ENCODE results near the gene DNAJC9. TPM values are rescaled to one million over a fixed set of nuclear protein-coding genes. Genes with fewer than 3 reads are reported as not detected.

The DNAJC9 gene, protein sequence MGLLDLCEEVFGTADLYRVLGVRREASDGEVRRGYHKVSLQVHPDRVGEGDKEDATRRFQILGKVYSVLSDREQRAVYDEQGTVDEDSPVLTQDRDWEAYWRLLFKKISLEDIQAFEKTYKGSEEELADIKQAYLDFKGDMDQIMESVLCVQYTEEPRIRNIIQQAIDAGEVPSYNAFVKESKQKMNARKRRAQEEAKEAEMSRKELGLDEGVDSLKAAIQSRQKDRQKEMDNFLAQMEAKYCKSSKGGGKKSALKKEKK
- total RNA-seq (2022; extraction: Qiagen RNA extraction): 49.0 to 53.3 TPM (median 50.4 TPM) in 5 replicates

DNA sequence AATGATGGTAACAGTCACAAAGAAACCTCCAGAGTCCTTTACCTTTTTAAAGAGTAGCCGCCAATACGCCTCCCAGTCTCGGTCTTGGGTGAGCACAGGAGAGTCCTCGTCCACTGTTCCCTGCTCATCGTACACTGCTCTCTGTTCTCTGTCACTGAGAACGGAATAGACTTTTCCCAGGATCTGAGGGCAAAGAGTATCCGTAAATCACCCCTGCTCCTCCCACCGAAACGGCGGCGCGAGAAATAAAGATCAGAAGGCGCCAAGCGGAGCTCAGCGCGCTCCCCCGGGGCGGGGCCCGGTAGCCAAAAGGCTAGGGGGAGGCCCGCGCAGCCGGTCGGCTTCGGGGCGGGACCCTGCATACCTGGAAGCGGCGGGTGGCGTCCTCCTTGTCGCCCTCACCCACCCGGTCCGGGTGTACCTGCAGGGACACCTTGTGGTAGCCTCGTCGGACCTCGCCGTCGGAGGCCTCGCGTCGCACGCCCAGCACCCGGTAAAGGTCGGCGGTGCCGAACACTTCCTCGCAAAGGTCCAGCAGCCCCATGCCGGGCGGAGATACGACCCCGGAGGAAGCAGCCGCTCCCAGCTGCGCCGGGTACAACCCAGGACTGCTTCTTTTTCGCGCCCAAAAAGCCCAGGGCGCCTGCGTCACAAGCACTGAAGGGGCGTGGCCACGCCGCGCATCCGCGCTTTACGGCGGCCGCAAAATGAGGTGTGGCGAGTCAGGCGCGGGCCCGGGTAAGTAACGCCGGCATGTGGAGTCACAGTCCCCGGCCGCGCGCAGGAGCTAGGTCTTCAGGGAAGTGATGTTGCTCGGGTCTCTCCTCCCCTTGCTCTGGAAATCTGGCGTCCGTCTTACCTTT lies at the start of gene DNAJC9:
TSS of gene DNAJC9 (minus strand) at position 610 of the 863 bp plus-strand sequence. CDS start at position 544, 66 bp downstream.

DNA sequence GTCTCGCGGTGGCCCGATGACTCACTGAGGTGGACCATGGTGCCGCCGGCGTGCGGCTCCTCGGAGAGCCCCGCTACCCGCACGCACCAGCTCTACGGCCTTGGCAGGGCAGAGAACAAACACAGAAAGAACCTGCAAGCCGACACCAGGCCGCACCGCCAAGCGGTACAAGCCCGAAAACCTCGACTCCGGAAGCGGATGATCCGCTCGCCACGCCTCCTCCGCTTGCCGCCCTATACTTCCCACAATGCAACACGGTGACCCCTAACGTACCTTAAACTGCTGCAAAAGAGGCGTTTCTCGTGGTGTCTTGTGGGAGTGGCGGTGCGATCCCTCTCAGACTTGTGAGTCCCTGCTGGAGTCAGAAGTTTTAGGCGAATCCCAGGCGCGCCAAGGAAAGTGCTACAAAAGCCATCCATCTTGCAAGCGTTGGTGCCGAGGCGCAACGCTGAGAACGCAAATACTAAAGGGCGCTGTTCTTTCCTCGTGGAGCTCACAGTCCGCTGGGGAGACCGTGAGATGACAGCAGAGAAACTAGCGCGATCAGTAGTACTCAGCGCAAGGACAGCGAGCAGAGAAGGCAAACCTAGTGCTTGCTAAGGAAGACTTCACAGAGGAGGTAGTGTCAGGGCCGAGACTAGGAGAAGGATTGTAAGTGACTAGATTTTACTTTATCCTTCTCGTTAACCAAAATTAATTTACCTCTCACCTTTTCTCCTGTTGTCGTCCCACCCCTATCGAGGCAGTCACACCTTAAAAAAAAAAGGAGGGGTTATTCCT lies 5.6 kb upstream of the DNAJC9 start, which contains the start of gene MRPS16:
TSS of gene MRPS16 (minus strand) at position 200 of the 780 bp plus-strand sequence. CDS start at position 38, 162 bp downstream.

Other genes starting within 250 kb of the DNAJC9 start
- gene P4HA1, start 150.4 kb downstream of the DNAJC9 start, total RNA-seq (2022; extraction: Qiagen RNA extraction): 18.2 to 32.1 TPM (median 22.0 TPM) in 5 replicates
- 2.6 to 3.9 TPM (median 3.4 TPM) in 5 replicates for gene NUDT13, start 136.8 kb downstream of the DNAJC9 start, total RNA-seq (2022; extraction: Qiagen RNA extraction)
- 25.0 to 31.0 TPM (median 26.6 TPM) in 5 replicates for gene ECD, start 79.2 kb downstream of the DNAJC9 start, total RNA-seq (2022; extraction: Qiagen RNA extraction)
- gene FAM149B1, start 79.1 kb downstream of the DNAJC9 start, total RNA-seq (2022; extraction: Qiagen RNA extraction): 7.0 to 9.2 TPM (median 7.5 TPM) in 5 replicates
- 120 to 198 TPM (median 179 TPM) in 5 replicates for gene MRPS16, start 5.4 kb upstream of the DNAJC9 start, total RNA-seq (2022; extraction: Qiagen RNA extraction)
- gene CFAP70, start 111.6 kb upstream of the DNAJC9 start, total RNA-seq (2022; extraction: Qiagen RNA extraction): 0.10 to 0.18 TPM (median 0.12 TPM) in 5 replicates
- gene ANXA7, start 166.8 kb upstream of the DNAJC9 start, total RNA-seq (2022; extraction: Qiagen RNA extraction): 113 to 130 TPM (median 115 TPM) in 5 replicates
- gene MSS51, start 186.3 kb upstream of the DNAJC9 start, total RNA-seq (2022; extraction: Qiagen RNA extraction): 0.37 to 0.59 TPM (median 0.48 TPM) in 5 replicates
- 14.4 to 20.8 TPM (median 17.1 TPM) in 5 replicates for gene PPP3CB, start 248.8 kb upstream of the DNAJC9 start, total RNA-seq (2022; extraction: Qiagen RNA extraction)